ENCODE measurements around the gene PLEKHA5. TPM values are rescaled to one million over a fixed set of nuclear protein-coding genes. Genes with fewer than 3 reads are reported as not detected.

Gene PLEKHA5
- total and polyA plus RNA-seq, 2 experiments from 2014 or later, result 82.8 to 112 TPM

DNA sequence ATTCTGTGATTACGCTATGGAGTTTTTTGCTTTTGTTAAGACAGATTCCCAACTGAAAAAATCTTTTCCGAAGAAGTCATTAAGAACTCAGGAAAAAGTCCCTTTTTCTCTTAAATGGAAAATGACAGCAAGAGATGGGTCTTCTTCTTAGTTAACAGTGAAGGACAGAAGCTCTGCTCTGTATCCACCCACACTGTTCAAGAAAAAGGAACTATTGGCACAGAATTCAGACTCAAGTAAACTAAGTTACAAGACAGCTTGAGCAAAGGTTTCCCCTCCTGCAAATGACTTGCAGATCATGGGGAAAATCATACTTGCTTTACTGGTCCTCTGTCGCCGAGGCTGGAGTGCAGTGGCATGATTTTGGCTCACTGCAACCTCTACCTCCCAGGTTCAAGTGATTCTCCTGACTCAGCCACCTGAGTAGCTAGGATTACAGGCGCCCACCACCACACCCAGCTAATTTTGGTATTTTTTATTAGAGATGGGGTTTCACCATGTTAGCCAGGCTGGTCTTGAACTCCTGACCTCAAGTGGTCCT is 172.6 kb downstream of the PLEKHA5 start:
- DNase-seq (ENCODE audit: low spot score) (no peak), ATAC-seq (no peak)
- Histone ChIP-seq H3K27ac (ENCODE audit: low read depth) (no peak overlapping the region), H3K9me2 (ENCODE audit: insufficient read depth) (peaks cover 3% of the 10 kb centered on the region; the same call in 1 of the 2 replicates), H4K20me1 (replicated peaks; ENCODE audit: insufficient read depth) (no peaks in the 10 kb centered on the region), H3K79me2 (replicated peaks; ENCODE audit: insufficient read depth) (no peaks in the 10 kb centered on the region), H3K4me2 (no peak overlapping the region), H2AFZ (no peak overlapping the region), H3K27me3 (ENCODE audit: insufficient read depth) (no peaks in the 10 kb centered on the region), H3K36me3 (ENCODE audit: insufficient read depth) (no peaks in the 10 kb centered on the region; the same call in 1 of the 2 replicates), H3K4me1 (ENCODE audit: insufficient read depth) (peaks cover 9% of the 10 kb centered on the region; the same call in 1 of the 2 replicates), H3F3A (replicated peaks; ENCODE audit: low read depth) (no peaks in the 10 kb centered on the region), H3K4me3 (no peak overlapping the region)
- Mint-ChIP-seq H3K4me1 (peaks cover 16% of the 10 kb centered on the region; the same call in 2 of the 3 replicates), H3K4me3 (no peak overlapping the region), H3K27ac (peak overlapping the region; percentile 48; the same call in 1 of the 2 replicates), H3K36me3 (ENCODE audit: low read depth) (peaks cover 41% of the 10 kb centered on the region), H3K27me3 (ENCODE audit: insufficient read depth, low read depth, poor library complexity) (peaks cover 13% of the 10 kb centered on the region), H3K9me3 (no peaks in the 10 kb centered on the region; the same call in 2 of the 3 replicates)
- TF ChIP-seq ZNF331 (CRISPR knock-in tag; IDR thresholded peaks at IDR 0.05; ENCODE audit: low read depth) (no peak), STAT1 (IDR thresholded peaks at IDR 0.05; ENCODE audit: unreplicated experiment) (no peak), ZNF114 (CRISPR knock-in tag; IDR thresholded peaks at IDR 0.05) (no peak), POLR2AphosphoS5 (IDR thresholded peaks at IDR 0.05; ENCODE audit: low read depth) (no peak), NANOG (IDR thresholded peaks at IDR 0.05; ENCODE audit: borderline replicate concordance) (no peak), JUNB (IDR thresholded peaks at IDR 0.05; ENCODE audit: unreplicated experiment) (no peak), EZH2phosphoT487 (IDR thresholded peaks at IDR 0.05; ENCODE audit: unreplicated experiment) (no peak), EZH2 (IDR thresholded peaks at IDR 0.05; ENCODE audit: low read depth, unreplicated experiment) (no peak)
- TF ChIP-seq, protein P1, sequence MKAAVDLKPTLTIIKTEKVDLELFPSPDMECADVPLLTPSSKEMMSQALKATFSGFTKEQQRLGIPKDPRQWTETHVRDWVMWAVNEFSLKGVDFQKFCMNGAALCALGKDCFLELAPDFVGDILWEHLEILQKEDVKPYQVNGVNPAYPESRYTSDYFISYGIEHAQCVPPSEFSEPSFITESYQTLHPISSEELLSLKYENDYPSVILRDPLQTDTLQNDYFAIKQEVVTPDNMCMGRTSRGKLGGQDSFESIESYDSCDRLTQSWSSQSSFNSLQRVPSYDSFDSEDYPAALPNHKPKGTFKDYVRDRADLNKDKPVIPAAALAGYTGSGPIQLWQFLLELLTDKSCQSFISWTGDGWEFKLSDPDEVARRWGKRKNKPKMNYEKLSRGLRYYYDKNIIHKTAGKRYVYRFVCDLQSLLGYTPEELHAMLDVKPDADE (IDR thresholded peaks at IDR 0.05), result no peak
- TF ChIP-seq, protein P2, sequence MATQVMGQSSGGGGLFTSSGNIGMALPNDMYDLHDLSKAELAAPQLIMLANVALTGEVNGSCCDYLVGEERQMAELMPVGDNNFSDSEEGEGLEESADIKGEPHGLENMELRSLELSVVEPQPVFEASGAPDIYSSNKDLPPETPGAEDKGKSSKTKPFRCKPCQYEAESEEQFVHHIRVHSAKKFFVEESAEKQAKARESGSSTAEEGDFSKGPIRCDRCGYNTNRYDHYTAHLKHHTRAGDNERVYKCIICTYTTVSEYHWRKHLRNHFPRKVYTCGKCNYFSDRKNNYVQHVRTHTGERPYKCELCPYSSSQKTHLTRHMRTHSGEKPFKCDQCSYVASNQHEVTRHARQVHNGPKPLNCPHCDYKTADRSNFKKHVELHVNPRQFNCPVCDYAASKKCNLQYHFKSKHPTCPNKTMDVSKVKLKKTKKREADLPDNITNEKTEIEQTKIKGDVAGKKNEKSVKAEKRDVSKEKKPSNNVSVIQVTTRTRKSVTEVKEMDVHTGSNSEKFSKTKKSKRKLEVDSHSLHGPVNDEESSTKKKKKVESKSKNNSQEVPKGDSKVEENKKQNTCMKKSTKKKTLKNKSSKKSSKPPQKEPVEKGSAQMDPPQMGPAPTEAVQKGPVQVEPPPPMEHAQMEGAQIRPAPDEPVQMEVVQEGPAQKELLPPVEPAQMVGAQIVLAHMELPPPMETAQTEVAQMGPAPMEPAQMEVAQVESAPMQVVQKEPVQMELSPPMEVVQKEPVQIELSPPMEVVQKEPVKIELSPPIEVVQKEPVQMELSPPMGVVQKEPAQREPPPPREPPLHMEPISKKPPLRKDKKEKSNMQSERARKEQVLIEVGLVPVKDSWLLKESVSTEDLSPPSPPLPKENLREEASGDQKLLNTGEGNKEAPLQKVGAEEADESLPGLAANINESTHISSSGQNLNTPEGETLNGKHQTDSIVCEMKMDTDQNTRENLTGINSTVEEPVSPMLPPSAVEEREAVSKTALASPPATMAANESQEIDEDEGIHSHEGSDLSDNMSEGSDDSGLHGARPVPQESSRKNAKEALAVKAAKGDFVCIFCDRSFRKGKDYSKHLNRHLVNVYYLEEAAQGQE (IDR thresholded peaks at IDR 0.05; ENCODE audit: unreplicated experiment), result no peak
- TF ChIP-seq, protein P3, sequence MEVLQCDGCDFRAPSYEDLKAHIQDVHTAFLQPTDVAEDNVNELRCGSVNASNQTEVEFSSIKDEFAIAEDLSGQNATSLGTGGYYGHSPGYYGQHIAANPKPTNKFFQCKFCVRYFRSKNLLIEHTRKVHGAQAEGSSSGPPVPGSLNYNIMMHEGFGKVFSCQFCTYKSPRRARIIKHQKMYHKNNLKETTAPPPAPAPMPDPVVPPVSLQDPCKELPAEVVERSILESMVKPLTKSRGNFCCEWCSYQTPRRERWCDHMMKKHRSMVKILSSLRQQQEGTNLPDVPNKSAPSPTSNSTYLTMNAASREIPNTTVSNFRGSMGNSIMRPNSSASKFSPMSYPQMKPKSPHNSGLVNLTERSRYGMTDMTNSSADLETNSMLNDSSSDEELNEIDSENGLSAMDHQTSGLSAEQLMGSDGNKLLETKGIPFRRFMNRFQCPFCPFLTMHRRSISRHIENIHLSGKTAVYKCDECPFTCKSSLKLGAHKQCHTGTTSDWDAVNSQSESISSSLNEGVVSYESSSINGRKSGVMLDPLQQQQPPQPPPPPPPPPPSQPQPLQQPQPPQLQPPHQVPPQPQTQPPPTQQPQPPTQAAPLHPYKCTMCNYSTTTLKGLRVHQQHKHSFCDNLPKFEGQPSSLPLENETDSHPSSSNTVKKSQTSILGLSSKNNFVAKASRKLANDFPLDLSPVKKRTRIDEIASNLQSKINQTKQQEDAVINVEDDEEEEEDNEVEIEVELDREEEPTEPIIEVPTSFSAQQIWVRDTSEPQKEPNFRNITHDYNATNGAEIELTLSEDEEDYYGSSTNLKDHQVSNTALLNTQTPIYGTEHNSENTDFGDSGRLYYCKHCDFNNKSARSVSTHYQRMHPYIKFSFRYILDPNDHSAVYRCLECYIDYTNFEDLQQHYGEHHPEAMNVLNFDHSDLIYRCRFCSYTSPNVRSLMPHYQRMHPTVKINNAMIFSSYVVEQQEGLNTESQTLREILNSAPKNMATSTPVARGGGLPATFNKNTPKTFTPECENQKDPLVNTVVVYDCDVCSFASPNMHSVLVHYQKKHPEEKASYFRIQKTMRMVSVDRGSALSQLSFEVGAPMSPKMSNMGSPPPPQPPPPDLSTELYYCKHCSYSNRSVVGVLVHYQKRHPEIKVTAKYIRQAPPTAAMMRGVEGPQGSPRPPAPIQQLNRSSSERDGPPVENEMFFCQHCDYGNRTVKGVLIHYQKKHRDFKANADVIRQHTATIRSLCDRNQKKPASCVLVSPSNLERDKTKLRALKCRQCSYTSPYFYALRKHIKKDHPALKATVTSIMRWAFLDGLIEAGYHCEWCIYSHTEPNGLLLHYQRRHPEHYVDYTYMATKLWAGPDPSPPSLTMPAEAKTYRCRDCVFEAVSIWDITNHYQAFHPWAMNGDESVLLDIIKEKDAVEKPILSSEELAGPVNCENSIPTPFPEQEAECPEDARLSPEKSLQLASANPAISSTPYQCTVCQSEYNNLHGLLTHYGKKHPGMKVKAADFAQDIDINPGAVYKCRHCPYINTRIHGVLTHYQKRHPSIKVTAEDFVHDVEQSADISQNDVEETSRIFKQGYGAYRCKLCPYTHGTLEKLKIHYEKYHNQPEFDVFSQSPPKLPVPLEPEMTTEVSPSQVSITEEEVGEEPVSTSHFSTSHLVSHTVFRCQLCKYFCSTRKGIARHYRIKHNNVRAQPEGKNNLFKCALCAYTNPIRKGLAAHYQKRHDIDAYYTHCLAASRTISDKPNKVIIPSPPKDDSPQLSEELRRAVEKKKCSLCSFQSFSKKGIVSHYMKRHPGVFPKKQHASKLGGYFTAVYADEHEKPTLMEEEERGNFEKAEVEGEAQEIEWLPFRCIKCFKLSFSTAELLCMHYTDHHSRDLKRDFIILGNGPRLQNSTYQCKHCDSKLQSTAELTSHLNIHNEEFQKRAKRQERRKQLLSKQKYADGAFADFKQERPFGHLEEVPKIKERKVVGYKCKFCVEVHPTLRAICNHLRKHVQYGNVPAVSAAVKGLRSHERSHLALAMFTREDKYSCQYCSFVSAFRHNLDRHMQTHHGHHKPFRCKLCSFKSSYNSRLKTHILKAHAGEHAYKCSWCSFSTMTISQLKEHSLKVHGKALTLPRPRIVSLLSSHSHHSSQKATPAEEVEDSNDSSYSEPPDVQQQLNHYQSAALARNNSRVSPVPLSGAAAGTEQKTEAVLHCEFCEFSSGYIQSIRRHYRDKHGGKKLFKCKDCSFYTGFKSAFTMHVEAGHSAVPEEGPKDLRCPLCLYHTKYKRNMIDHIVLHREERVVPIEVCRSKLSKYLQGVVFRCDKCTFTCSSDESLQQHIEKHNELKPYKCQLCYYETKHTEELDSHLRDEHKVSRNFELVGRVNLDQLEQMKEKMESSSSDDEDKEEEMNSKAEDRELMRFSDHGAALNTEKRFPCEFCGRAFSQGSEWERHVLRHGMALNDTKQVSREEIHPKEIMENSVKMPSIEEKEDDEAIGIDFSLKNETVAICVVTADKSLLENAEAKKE (CRISPR knock-in tag; IDR thresholded peaks at IDR 0.05), result no peak
- TF ChIP-seq, protein P4, sequence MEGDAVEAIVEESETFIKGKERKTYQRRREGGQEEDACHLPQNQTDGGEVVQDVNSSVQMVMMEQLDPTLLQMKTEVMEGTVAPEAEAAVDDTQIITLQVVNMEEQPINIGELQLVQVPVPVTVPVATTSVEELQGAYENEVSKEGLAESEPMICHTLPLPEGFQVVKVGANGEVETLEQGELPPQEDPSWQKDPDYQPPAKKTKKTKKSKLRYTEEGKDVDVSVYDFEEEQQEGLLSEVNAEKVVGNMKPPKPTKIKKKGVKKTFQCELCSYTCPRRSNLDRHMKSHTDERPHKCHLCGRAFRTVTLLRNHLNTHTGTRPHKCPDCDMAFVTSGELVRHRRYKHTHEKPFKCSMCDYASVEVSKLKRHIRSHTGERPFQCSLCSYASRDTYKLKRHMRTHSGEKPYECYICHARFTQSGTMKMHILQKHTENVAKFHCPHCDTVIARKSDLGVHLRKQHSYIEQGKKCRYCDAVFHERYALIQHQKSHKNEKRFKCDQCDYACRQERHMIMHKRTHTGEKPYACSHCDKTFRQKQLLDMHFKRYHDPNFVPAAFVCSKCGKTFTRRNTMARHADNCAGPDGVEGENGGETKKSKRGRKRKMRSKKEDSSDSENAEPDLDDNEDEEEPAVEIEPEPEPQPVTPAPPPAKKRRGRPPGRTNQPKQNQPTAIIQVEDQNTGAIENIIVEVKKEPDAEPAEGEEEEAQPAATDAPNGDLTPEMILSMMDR (conservative IDR thresholded peaks at IDR 0.05; ENCODE audit: low read depth in 2 of 2), result no peak

All from GM23338 (cell line).